HepG2 (cell line): Measurements from ENCODE around the gene NR1H3. TPM values are rescaled to one million over a fixed set of nuclear protein-coding genes. Genes with fewer than 3 reads are reported as not detected.
A peak's percentile ranks its signal among the peaks of the same experiment; 100 is the strongest.

Experiments
- AKAP8 ChIP-seq: sonication (generic); formaldehyde crosslinking; IDR thresholded peaks from 2 replicates; pipeline ENCODE4 v1.5.1; 2020; ENCODE audit warnings: mild to moderate bottlenecking, missing genetic modification reagents
- ASH2L ChIP-seq: fragments of 300-600, 200-600 bp; sonication (generic); IDR thresholded peaks from 2 replicates; pipeline ENCODE4 v1.7.0; 2017; ENCODE audit warnings: low read depth, mild to moderate bottlenecking, moderate library complexity, mixed read lengths, low read length; ENCODE audit not compliant: insufficient read length
- KMT2B ChIP-seq: IDR thresholded peaks from 2 replicates; pipeline ENCODE4 v1.6.1; 2016; ENCODE audit warnings: missing genetic modification reagents, missing compliant biosample characterization
- TCF7 ChIP-seq: sonication (generic); IDR thresholded peaks from 2 replicates; pipeline ENCODE4 v1.6.1; 2016; ENCODE audit warnings: antibody characterized with exemption, low read depth
- YEATS4 ChIP-seq: sonication (generic); formaldehyde crosslinking; IDR thresholded peaks from 2 replicates; pipeline ENCODE4 v1.4.0; 2020; ENCODE audit warnings: missing genetic modification reagents, borderline replicate concordance
- ZFP1 ChIP-seq: IDR thresholded peaks from 2 replicates; pipeline ENCODE4 v1.6.1; 2016
- ZMYM4 ChIP-seq: sonication (generic); formaldehyde crosslinking; IDR thresholded peaks from 2 replicates; pipeline ENCODE4 v1.8.1; 2023; ENCODE audit warnings: mild to moderate bottlenecking, missing genetic modification reagents
- ZNF143 ChIP-seq: sonication (generic); formaldehyde crosslinking; IDR thresholded peaks from 2 replicates; pipeline ENCODE4 v1.4.0; 2020; ENCODE audit warnings: missing genetic modification reagents
- ZNF224 ChIP-seq: sonication (generic); formaldehyde crosslinking; IDR thresholded peaks from 2 replicates; pipeline ENCODE4 v1.5.0; 2020; ENCODE audit warnings: mild to moderate bottlenecking, missing genetic modification reagents
- ZNF350 ChIP-seq: sonication (generic); formaldehyde crosslinking; IDR thresholded peaks from 2 replicates; pipeline ENCODE4 v1.4.0; 2020; ENCODE audit warnings: mild to moderate bottlenecking, low read depth, missing genetic modification reagents, borderline replicate concordance
- ZNF430 ChIP-seq: sonication (generic); formaldehyde crosslinking; IDR thresholded peaks from 2 replicates; pipeline ENCODE4 v1.9.0; 2021; ENCODE audit warnings: mild to moderate bottlenecking, missing genetic modification reagents
- polyA plus RNA-seq, 8 experiments: library from polyadenylated mRNA; depleted of rRNA in 3 of 8; stranded (reverse) in 7 of 8; unstranded in 1 of 8; fragments of >200 nt; fragmentation: Illumina TruSeq in 4 of 8; extraction: Trizol in 4 of 8; gene quantifications; 2 replicates each; pipeline versions ENCODE4 v1.2.1 to v1.2.3, GENCODE V29; 2011 to 2016; ENCODE audit warnings: low read depth in 4 of 8, missing spikeins in 1 of 8, mixed read lengths in 1 of 8; ENCODE audit not compliant: insufficient read depth in 1 of 8
- total RNA-seq, 5 experiments: library from RNA; depleted of rRNA; stranded (reverse); fragments of >200 nt; fragmentation: Illumina TruSeq; extraction: Trizol; gene quantifications; 2 replicates each; pipeline ENCODE4 v1.2.3, GENCODE V29; 2016; ENCODE audit warnings: low read depth in 1 of 5
- TF ChIP-seq, protein P1 (sequence below): sonication (generic); IDR thresholded peaks from 2 replicates; pipeline ENCODE4 v1.6.1; 2016; ENCODE audit warnings: low read depth, borderline replicate concordance
- TF ChIP-seq, protein P2 (sequence below): sonication (generic); formaldehyde crosslinking; IDR thresholded peaks from 2 replicates; pipeline ENCODE4 v1.4.0; 2020; ENCODE audit warnings: low read depth, missing genetic modification reagents
- TF ChIP-seq, protein P3 (sequence below): sonication (generic); formaldehyde crosslinking; IDR thresholded peaks from 2 replicates; pipeline ENCODE4 v1.5.0; 2020; ENCODE audit warnings: mild to moderate bottlenecking, missing genetic modification reagents
- TF ChIP-seq, protein P4 (sequence below), 2 experiments: sonication (generic) in 1 of 2; formaldehyde crosslinking in 1 of 2; IDR thresholded peaks; 2 replicates each; pipeline versions ENCODE4 v1.4.0 to v1.6.1; 2016 to 2020; ENCODE audit warnings: borderline replicate concordance in 1 of 2, low read depth in 1 of 2, mild to moderate bottlenecking in 1 of 2, missing genetic modification reagents in 1 of 2

NR1H3 gene
- total and polyA plus RNA-seq, 2 of the 13 experiments (the other 11 are each of a cell fraction or from before 2014, with no cell fraction given), result 41.8 to 102 TPM

DNA sequence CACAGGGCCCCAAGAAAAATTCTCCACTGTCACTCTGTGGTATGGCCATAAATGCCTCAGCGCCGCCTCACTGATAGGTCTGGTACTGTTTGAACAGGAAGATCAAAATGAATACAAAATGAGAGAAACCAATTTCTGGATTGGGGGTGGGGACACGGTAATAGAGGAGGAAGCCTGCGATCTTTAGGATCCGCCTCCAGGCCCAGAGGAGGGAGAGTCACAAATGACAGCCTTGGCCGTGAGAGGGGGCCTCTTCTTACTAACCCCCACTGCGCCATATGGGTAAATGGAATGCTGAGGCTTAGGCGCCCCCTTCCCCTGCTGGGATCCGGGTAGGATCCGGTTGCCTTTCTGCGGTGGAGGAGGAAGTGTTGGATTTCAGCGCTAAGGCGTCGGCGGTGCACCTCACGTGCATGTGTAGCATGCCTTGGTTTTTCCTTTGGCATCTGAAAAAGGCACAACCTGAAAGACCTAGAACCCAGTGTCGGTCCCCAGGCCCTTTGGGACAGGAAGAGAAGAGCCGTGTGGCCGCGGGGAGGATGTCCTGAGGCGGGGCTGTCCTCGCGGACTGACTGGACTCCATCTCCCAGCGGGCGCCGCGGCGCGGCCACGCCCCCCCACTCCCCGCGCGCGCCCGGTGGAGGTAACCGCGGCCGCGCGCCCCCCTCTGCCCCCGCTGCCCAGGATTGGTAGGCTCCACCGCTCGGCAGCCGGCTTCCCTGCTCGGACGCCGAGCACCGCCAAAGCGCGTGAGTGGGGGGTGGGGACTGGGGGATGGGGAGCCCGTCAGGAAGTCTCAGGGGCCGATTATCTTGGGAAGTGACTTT, 11.4 kb downstream of the NR1H3 start (continued):
- TF ChIP-seq, protein P1, sequence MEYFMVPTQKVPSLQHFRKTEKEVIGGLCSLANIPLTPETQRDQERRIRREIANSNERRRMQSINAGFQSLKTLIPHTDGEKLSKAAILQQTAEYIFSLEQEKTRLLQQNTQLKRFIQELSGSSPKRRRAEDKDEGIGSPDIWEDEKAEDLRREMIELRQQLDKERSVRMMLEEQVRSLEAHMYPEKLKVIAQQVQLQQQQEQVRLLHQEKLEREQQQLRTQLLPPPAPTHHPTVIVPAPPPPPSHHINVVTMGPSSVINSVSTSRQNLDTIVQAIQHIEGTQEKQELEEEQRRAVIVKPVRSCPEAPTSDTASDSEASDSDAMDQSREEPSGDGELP, result peak; percentile 21; the same call in 1 of the 2 replicates
- TF ChIP-seq AKAP8 (CRISPR knock-in tag) (no peak), ZNF143 (CRISPR knock-in tag) (peak; percentile 89), TCF7 (peak; percentile 36; the same call in 1 of the 2 replicates), KMT2B (CRISPR knock-in tag) (0 out of 2 replicates have a peak, but pooled peaks have one; percentile 37), ZFP1 (CRISPR knock-in tag) (peak; percentile 75; the same call in 1 of the 2 replicates), ZMYM4 (peak; percentile 54; the same call in 1 of the 2 replicates), YEATS4 (CRISPR knock-in tag) (peak; percentile 18), ZNF350 (CRISPR knock-in tag) (peak; percentile 81; the same call in 1 of the 2 replicates), ZNF430 (CRISPR knock-in tag) (peak; percentile 84), ASH2L (peak; percentile 62), ZNF224 (CRISPR knock-in tag) (0 out of 2 replicates have a peak, but pooled peaks have one; percentile 28)
- TF ChIP-seq, protein P2, sequence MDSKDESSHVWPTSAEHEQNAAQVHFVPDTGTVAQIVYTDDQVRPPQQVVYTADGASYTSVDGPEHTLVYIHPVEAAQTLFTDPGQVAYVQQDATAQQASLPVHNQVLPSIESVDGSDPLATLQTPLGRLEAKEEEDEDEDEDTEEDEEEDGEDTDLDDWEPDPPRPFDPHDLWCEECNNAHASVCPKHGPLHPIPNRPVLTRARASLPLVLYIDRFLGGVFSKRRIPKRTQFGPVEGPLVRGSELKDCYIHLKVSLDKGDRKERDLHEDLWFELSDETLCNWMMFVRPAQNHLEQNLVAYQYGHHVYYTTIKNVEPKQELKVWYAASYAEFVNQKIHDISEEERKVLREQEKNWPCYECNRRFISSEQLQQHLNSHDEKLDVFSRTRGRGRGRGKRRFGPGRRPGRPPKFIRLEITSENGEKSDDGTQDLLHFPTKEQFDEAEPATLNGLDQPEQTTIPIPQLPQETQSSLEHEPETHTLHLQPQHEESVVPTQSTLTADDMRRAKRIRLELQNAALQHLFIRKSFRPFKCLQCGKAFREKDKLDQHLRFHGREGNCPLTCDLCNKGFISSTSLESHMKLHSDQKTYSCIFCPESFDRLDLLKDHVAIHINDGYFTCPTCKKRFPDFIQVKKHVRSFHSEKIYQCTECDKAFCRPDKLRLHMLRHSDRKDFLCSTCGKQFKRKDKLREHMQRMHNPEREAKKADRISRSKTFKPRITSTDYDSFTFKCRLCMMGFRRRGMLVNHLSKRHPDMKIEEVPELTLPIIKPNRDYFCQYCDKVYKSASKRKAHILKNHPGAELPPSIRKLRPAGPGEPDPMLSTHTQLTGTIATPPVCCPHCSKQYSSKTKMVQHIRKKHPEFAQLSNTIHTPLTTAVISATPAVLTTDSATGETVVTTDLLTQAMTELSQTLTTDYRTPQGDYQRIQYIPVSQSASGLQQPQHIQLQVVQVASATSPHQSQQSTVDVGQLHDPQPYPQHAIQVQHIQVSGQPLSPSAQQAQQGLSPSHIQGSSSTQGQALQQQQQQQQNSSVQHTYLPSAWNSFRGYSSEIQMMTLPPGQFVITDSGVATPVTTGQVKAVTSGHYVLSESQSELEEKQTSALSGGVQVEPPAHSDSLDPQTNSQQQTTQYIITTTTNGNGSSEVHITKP, result peak; percentile 99
- TF ChIP-seq, protein P3, sequence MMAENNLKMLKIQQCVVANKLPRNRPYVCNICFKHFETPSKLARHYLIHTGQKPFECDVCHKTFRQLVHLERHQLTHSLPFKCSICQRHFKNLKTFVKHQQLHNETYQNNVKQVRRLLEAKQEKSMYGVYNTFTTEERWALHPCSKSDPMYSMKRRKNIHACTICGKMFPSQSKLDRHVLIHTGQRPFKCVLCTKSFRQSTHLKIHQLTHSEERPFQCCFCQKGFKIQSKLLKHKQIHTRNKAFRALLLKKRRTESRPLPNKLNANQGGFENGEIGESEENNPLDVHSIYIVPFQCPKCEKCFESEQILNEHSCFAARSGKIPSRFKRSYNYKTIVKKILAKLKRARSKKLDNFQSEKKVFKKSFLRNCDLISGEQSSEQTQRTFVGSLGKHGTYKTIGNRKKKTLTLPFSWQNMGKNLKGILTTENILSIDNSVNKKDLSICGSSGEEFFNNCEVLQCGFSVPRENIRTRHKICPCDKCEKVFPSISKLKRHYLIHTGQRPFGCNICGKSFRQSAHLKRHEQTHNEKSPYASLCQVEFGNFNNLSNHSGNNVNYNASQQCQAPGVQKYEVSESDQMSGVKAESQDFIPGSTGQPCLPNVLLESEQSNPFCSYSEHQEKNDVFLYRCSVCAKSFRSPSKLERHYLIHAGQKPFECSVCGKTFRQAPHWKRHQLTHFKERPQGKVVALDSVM (CRISPR knock-in tag), result 0 out of 2 replicates have a peak, but pooled peaks have one; percentile 8
- TF ChIP-seq, protein P4, sequence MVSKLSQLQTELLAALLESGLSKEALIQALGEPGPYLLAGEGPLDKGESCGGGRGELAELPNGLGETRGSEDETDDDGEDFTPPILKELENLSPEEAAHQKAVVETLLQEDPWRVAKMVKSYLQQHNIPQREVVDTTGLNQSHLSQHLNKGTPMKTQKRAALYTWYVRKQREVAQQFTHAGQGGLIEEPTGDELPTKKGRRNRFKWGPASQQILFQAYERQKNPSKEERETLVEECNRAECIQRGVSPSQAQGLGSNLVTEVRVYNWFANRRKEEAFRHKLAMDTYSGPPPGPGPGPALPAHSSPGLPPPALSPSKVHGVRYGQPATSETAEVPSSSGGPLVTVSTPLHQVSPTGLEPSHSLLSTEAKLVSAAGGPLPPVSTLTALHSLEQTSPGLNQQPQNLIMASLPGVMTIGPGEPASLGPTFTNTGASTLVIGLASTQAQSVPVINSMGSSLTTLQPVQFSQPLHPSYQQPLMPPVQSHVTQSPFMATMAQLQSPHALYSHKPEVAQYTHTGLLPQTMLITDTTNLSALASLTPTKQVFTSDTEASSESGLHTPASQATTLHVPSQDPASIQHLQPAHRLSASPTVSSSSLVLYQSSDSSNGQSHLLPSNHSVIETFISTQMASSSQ (IDR thresholded peaks at IDR 0.05; ENCODE audit: low read depth), result no peak
- TF ChIP-seq, protein P4 (CRISPR knock-in tag; IDR thresholded peaks at IDR 0.05; ENCODE audit: borderline replicate concordance), result 0 out of 2 replicates have a peak, but pooled peaks have one; percentile 4
